Parathyroid adenoma (tissue), 2 donors: ENCODE results near the gene SLC24A4.

Source experiments
- H2AFZ ChIP-seq: fragments of 300-600 bp; sonication (generic); one replicate; pipeline ENCODE4 v1.7.0; 2017; ENCODE audit warnings: antibody characterized with exemption, mild to moderate bottlenecking
- H3K27ac ChIP-seq: fragments of 300-600 bp; sonication (generic); one replicate; pipeline ENCODE4 v1.7.0; 2017
- H3K27me3 ChIP-seq: fragments of 300-600 bp; sonication (generic); one replicate; pipeline ENCODE4 v1.7.0; 2017; ENCODE audit warnings: low read length; ENCODE audit not compliant: control insufficient read depth, insufficient read depth
- H3K36me3 ChIP-seq: fragments of 300-600 bp; sonication (generic); one replicate; pipeline ENCODE4 v1.7.0; 2017; ENCODE audit warnings: low read length; ENCODE audit not compliant: control insufficient read depth, insufficient read depth
- H3K4me1 ChIP-seq: fragments of 300-600 bp; sonication (generic); one replicate; pipeline ENCODE4 v1.7.0; 2017; ENCODE audit warnings: control low read depth
- H3K4me2 ChIP-seq: fragments of 300-600 bp; sonication (generic); one replicate; pipeline ENCODE4 v1.7.0; 2017; ENCODE audit warnings: low read length
- H3K4me3 ChIP-seq: fragments of 300-600 bp; sonication (generic); one replicate; pipeline ENCODE4 v1.7.0; 2017; ENCODE audit warnings: low read depth, low read length
- H3K79me2 ChIP-seq: fragments of 300-600 bp; sonication (generic); one replicate; pipeline ENCODE4 v1.7.0; 2017; ENCODE audit warnings: control low read depth
- H3K9ac ChIP-seq: fragments of 300-600 bp; sonication (generic); one replicate; pipeline ENCODE4 v1.7.0; 2017; ENCODE audit warnings: mild to moderate bottlenecking
- H3K9me3 ChIP-seq: fragments of 300-600 bp; sonication (generic); one replicate; pipeline ENCODE4 v1.7.0; 2017; ENCODE audit warnings: low read length; ENCODE audit not compliant: control insufficient read depth
- CTCF ChIP-seq: fragments of 300-600 bp; sonication (generic); IDR thresholded peaks from one replicate; pipeline ENCODE4 v1.7.0; 2017; ENCODE audit warnings: antibody characterized with exemption, mild to moderate bottlenecking
- donor health status: primary hyperparathyroidism.

The SLC24A4 gene

GRCh38 chr14:92334050-92334449, 11.1 kb downstream of the SLC24A4 start:
- Histone ChIP-seq H3K27me3 (no peaks in the 10 kb centered on the region), H3K79me2 (no peaks in the 10 kb centered on the region), H2AFZ (no peak overlapping the region), H3K27ac (no peak overlapping the region), H3K36me3 (no peaks in the 10 kb centered on the region), H3K4me1 (no peaks in the 10 kb centered on the region), H3K9ac (no peak overlapping the region), H3K4me2 (no peak overlapping the region), H3K9me3 (no peaks in the 10 kb centered on the region), H3K4me3 (no peak overlapping the region)
- no peak for TF ChIP-seq CTCF

GRCh38 chr14:92336363-92336762, 13.4 kb downstream of the SLC24A4 start:
- Histone ChIP-seq H3K27me3 (no peaks in the 10 kb centered on the region), H3K4me2 (no peak overlapping the region), H3K79me2 (no peaks in the 10 kb centered on the region), H3K27ac (no peak overlapping the region), H3K4me1 (no peaks in the 10 kb centered on the region), H3K36me3 (no peaks in the 10 kb centered on the region), H3K9me3 (no peaks in the 10 kb centered on the region), H3K4me3 (no peak overlapping the region), H2AFZ (no peak overlapping the region), H3K9ac (no peak overlapping the region)
- TF ChIP-seq CTCF: no peak

GRCh38 chr14:92339426-92339825, 16.5 kb downstream of the SLC24A4 start:
- H3K9ac ChIP-seq: no peak overlapping the region
- no peak for TF ChIP-seq CTCF
- H3K27ac ChIP-seq: no peak overlapping the region
- H3K4me2 ChIP-seq: no peak overlapping the region
- no peaks in the 10 kb centered on the region for H3K79me2 ChIP-seq
- no peak overlapping the region for H2AFZ ChIP-seq
- H3K9me3 ChIP-seq: no peaks in the 10 kb centered on the region
- H3K36me3 ChIP-seq: no peaks in the 10 kb centered on the region
- H3K4me1 ChIP-seq: no peaks in the 10 kb centered on the region
- no peaks in the 10 kb centered on the region for H3K27me3 ChIP-seq
- no peak overlapping the region for H3K4me3 ChIP-seq

GRCh38 chr14:92340071-92340470, 17.1 kb downstream of the SLC24A4 start:
- Histone ChIP-seq H3K4me2 (no peak overlapping the region), H3K9me3 (no peaks in the 10 kb centered on the region), H3K4me3 (no peak overlapping the region), H3K4me1 (no peaks in the 10 kb centered on the region), H3K36me3 (no peaks in the 10 kb centered on the region), H3K27ac (no peak overlapping the region), H3K9ac (no peak overlapping the region), H2AFZ (no peak overlapping the region), H3K27me3 (no peaks in the 10 kb centered on the region), H3K79me2 (no peaks in the 10 kb centered on the region)
- no peak for TF ChIP-seq CTCF

GRCh38 chr14:92340931-92341330, 18.0 kb downstream of the SLC24A4 start:
- no peak for TF ChIP-seq CTCF
- Histone ChIP-seq H3K9me3 (no peaks in the 10 kb centered on the region), H3K36me3 (no peaks in the 10 kb centered on the region), H3K4me1 (no peaks in the 10 kb centered on the region), H2AFZ (no peak overlapping the region), H3K9ac (no peak overlapping the region), H3K4me2 (no peak overlapping the region), H3K27me3 (no peaks in the 10 kb centered on the region), H3K27ac (no peak overlapping the region), H3K79me2 (no peaks in the 10 kb centered on the region), H3K4me3 (no peak overlapping the region)
